HG02642 (cell line): ENCODE data around the gene RUNX1.

ENCODE experiments used
- ATAC-seq: cut with Tn5 transposase; IDR thresholded peaks from one replicate; pipeline ENCODE4 v1.9.1; 2021; ENCODE audit warnings: mild to moderate bottlenecking; ENCODE audit not compliant: unreplicated experiment, poor library complexity

The RUNX1 gene

DNA sequence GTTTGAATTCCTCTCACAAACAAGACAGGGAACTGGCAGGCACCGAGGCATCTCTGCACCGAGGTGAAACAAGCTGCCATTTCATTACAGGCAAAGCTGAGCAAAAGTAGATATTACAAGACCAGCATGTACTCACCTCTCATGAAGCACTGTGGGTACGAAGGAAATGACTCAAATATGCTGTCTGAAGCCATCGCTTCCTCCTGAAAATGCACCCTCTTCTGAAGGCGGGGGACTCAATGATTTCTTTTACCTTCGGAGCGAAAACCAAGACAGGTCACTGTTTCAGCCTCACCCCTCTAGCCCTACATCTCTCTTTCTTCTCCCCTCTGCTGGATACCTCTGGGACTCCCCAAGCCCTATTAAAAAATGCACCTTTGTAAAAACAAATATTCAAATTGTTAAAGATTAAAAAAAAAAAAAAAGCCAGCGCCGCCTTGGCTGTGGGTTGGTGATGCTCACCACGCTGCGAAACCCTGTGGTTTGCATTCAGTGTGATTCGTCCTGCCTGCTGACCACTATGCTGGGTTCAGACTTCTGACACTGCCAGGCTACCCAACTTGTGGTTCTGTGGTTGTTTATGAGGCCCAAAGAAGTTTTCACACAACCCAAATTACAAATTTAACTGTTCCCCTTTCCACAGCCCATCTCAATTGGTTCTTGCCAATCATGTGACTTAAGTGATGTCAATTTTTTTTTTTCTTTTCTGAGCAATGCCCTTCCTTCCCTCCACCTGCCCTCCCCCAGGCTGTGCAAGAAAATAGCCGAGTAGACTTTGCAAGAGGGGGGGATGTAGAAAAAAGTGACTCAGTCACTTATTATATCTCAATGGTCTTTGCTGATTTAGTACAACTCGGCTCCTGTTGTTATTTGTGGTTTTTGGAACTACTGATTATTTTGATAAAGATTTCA is at the start of gene RUNX1:
Gene RUNX1, minus strand, starts transcription at position 597 of the 912 bp plus-strand sequence.
- ATAC-seq: peak; percentile 73

DNA sequence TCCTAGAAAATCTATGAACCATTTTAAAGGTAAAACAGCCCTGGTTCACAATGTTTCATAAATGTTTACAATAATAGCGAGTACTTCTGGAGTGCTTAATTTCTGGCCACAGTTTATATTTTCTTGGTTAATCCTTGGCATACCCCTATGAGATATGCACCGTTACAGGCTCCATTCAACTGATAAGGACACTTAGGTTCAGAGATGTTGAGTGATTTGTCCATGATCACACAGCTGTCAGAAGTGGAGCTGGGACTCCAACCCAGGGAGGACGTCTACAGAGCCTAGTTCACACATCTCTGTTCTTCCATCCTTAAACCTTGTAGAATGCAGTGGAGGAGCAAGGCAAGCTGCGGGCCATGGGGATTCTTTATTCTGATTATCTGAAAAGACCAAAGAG is 48.4 kb upstream of the RUNX1 start:
- no peak for ATAC-seq

DNA sequence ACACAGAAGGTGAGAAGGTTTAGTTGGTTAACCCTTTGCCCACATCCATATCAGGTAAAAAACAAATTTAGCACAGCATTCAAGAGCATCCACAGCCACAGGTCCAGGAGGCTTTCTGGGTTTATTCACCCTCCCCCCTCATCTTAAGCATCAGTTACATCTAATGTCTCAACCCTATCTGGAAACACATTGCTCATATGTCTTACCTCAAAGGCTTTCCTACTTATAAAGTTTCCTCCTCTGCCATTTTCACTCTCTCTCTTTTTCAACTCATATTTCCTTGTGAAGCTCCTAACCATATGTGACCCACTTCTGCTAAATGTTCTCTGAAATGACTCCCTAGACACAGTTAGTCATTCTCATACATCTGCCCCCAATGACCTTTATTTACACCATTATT is 47.9 kb upstream of the RUNX1 start:
- ATAC-seq: no peak

DNA sequence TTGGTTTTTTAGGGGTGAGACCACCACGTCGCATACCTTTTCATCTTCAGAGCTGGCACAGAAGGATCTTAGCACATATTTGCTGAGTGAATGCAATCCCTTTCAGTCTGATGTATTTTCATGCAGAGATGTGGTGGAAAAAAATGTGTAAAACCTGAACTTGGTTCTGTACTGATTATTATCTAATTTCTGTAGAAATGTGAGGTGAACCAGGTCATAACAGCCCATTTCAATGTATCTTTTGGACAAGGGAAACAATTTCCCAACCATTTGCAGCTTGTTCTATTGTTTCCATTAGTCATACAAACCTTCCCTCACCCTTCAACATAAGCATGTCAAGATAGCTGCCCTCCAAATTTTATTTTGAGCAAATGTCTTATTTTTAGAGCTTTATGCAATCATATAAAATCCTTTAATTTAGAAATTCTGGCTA is 46.8 kb upstream of the RUNX1 start:
- no peak for ATAC-seq

DNA sequence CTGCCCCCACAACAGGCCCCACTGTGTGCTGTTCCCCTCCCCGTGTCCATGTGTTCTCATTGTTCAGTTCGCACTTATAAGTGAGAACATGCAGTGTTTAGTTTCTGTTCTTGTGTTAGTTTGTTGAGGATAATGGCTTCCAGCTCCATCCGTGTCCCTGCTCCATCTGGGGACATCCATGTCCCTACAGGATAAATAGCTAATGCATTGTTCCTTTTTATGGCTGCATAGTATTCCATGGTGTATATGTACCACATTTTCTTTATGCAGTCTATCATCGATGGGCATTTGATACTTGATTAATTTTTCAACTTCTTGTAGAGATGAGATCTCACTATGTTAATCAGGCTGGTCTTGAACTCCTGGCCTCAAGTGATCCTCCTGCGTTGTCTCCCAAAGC is 44.4 kb upstream of the RUNX1 start:
- no peak for ATAC-seq

DNA sequence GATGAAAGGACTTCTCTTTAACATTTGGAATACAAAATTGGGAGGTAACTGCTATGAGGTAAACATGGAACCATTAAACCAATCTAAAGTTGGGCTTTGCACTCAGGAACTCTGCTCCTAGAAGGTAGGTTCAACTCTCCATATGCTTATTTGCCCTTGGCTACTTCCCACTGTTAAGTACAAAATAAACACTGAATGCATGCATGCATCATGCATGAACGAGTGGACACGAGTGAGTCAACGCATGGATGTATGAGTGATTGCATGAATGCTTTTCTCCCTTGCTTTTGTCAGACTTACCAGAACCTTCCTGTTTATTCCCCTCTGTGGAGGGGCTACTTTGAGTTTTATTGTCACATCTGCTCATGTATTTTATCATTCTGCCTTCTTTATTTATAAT is 42.4 kb upstream of the RUNX1 start:
- no peak for ATAC-seq

DNA sequence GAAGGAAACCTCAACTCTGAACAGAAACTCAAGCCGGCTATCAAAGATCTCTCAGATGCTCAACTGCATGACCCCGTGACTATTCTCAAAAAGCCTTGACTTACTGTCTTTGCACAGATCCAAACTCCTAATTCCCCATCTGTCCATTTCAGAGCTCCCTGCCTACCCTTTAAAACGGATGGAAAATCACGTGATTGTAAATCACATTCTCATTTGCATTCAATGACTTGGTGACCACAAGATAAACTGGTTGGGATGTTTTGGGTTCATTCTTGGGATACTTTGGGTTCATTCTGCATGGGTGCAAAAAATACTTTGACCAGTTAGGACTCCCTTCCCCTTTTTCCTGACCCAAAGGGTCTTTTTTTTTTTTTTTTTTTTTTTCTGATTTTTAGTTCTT is 41.3 kb upstream of the RUNX1 start:
- ATAC-seq: no peak

DNA sequence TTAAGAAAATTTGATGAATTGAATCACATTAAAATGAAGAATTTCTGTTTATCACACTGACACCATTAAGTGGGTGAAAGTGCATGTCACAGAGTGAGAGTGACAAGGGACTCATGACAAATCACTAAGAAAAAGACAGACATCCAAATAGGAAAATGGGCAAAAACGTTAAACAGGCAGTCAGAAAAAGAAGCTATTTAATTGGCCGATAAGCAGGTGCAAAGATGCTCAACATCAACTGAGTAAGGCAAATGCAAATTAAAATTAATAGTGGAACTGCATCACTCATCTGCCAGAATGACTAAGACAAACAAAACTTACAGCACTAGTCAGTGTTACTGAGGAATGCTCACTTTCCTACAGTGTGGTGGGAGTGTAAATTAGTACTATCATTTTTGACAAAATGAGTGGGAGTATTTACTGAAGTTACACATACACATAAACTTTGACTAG is 39.2 kb upstream of the RUNX1 start:
- no peak for ATAC-seq

DNA sequence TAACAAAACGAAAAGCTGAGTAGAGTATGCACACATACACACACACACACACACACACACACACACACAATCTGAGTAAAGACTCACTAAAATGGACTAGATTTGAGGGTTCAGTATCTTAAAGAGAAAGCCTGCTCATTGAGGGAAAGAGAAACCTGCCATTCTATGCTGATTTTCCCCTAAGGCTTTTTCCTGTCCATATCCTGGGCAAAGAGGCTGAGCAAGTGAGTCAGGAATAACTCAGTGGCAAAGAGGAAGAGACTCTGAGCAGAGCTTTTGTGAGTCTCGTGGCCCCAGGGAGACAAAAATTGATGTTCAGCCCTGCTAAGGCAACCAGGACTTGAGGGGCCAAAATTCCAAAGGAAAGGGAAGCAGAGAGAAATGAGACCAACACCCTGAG is 37.3 kb upstream of the RUNX1 start:
- ATAC-seq: no peak

DNA sequence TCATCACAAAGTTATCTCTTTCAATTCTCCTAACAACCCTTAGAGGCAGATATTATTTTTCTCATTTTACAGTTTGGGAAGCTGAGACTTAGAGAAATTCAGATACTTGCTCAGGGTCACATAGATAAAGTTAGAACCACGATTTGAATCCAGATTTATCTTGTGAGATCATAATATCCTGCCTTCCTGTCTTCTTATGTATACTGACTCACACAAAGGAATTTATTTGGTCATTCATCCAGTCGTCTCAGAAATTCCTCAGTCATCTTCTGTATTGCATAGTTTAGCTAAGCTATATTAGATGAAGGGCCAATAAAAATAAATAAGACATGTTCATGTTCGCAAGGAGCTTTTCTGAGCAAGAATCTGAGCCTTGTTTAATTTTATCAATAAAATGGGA is 35.8 kb upstream of the RUNX1 start:
- ATAC-seq: no peak

DNA sequence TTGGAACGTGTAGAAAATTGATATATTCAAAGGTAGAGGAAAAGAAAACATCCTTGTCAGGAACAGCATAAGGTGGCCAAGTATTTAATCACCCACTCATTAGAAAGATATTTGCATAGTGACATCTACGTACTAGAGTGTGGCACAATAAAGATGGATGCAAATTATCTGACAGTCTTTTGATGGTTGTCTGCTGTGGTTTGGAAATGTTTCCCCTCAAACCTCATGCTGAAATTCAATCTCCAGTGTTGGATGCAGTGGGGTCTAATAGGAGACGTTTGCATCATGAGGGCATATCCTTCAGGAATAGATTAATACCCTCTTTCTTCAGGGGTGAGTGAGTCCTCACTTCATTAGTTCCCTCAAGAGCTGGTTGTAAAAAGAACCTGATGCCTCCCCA is 34.1 kb upstream of the RUNX1 start:
- ATAC-seq: no peak

DNA sequence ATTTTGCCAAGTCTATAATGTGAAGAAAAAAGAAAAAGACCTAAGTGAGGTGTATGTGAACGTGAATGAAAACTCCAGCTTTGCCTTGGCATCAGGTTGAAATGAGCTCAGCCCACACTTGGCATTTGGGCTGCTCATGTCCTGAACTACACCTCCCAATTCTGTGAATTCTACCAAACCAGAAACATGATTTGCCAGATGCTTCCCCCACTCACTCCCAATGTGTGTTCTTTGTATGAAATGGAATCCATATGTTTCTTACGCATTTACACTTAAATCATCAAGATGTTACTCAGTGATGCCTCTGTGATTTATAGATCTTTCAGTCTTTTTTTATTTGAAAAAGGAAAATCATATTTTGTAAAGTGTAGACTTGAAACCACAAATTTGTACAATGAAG is 32.8 kb upstream of the RUNX1 start:
- no peak for ATAC-seq

DNA sequence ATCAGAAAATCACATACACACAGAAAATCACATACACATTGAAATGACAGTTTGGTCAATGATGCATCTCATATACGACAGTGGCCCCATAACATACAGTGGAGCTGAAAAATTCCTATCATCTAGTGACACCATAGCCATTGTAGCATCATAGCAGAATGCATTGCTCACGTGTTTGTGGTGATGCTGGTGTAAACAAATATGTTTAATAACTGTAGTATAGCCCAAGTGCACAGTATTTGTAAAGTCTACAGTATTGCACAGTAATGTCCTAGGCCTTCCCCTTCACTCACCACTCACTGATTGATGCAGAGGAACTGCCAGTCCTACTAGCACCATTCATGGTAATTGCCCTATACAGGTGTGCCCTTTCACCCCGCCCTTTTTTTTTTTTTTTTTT is 30.1 kb upstream of the RUNX1 start:
- ATAC-seq: no peak

DNA sequence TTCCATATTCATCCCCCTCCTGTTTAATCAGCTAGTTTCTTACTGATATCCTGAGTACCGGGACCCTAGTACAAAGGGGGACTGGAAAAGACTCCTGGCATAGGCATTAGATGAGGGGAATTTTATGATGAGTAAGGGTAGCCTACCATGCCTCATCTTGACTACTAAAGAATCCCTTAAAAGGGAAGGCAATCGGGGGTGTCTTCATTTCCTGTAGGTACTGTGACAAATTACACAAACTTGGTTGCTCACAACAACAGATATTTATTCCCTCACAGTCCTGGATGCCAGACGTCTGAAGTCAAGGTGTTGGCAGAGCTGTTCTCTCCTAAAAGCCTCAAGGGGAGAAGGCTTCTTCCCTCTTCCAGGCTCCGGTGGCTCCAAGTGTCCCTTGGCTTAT is 28.9 kb upstream of the RUNX1 start:
- no peak for ATAC-seq

DNA sequence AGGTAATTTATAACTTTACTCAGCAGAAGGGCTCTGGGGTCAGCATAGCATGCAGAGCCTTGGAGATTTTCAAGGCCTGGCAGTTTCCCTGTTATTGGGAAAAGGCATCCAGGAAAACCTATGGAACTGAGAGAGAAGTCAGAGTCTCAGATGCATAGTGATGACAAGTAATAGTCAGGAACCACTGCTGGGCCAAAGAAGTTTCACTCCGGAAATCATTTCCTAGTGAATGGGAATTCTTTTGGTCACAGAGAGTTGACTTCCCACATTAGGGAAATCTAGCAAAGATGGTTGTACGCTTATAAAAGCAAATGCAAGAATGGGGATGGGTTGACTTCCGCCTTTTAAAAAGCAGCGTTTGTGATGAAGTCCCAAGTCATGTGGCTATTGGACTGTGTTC is 28.4 kb upstream of the RUNX1 start:
- no peak for ATAC-seq

DNA sequence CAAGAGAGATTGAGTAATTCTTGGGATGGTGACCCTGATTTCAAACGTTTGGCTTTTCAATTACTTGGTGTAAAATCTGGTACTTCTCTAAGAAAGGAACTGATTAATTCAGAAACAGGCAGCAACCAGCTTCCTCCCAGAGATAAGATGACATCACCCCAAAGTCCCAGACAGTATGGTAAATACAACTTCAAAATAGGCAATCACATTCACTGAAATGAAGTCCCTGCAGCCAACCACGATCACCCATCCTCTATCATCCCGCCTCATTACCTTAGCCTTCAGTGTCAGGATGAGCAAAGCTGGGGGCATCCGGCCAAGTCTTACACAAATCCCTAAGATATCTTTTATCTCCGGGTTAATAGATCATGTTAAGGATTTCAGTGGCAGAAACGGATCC is 26.4 kb upstream of the RUNX1 start:
- ATAC-seq: no peak

DNA sequence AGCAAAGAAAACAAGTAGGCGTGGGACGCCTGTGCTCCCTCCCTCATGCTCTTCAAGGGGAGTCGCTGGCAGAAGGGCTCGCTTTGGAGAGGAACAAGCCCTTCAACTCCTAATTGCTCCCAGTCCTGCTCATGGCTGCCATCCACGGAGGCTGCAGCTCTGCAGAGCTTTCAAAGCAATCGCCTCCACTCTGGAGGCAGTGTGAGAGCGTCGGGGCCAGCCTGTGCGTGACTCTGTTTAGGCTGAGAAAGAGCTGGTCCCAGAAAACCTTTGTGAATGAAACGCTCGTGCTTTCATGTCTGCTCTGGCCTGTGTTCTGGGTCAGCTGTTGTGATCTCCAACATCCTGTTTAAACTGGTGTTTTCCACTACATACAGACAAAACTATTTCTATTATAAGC is 23.9 kb upstream of the RUNX1 start:
- ATAC-seq: no peak

DNA sequence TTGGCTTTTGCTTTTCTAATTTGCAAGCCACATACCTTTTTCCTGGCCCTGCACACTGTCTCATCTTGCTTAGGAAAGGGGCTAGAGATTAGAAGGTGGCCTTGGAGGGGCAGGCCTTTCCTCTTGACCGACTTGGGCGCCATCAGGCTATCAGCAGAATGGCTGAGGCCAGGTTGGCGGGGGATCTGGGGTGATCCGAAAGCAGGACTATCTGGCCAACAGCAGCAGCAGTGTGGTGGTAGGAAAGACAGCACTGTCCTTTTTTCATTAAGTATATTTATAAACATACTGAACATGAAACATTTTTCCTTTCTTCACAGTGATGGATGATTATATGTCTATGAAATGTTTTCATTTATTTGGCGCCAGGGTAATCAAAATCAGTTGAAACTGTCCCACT is 23.5 kb upstream of the RUNX1 start:
- no peak for ATAC-seq

DNA sequence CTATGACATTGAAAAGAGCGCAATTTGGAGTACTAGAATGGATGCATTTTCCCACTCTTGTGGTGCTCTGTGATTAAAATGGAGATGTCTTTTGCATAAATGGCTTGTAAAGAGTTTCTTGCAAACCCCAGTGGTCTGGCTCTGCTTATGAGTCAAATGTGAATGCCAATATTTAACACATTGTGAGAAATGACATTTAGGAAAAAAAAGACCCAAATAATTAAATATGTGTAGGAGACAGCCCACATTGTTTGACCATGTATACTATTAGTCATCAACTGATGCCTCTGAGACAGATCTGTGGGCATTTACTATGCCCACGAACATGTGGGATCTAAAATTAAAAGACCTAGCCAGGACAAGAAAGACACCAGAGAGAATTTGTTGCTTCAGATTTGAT is 22.2 kb upstream of the RUNX1 start:
- no peak for ATAC-seq

DNA sequence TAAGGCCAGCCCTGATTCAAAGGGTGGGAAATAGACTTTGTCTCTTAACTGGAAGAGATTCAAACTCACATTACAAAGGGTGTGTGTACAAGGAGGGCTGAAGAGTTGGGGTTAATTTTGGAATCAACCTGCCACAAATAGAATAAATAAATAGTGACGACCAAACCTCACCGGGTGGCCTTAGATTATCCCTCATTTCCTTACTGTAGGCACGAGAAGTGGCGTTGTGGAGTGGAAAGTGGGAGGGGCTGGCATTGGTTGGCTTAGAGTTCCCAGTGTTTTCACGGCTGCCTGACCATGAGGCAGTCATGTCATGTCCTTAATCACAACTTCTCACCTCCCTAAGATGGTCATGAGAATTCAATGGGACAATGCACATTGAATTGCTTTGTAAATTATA is 21.3 kb upstream of the RUNX1 start:
- ATAC-seq: no peak

DNA sequence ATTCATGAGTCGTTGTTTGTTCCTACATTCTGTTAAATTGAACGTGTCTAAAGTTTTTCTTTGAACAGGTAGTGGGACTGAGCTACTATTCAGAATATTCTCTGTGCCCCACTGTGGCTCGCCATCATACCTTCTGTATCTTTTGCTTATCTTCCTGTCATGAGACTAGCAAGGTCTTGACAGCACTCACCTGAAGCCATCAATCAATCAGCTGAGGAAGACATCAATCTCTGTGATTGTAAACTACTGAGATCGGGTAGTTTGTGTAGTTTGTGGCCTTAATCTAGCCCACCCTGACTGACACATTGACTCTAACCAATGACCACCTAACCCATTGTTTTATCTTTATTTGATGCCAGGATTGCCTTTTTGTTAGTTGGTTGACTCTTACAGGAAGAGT is 17.7 kb upstream of the RUNX1 start:
- no peak for ATAC-seq

DNA sequence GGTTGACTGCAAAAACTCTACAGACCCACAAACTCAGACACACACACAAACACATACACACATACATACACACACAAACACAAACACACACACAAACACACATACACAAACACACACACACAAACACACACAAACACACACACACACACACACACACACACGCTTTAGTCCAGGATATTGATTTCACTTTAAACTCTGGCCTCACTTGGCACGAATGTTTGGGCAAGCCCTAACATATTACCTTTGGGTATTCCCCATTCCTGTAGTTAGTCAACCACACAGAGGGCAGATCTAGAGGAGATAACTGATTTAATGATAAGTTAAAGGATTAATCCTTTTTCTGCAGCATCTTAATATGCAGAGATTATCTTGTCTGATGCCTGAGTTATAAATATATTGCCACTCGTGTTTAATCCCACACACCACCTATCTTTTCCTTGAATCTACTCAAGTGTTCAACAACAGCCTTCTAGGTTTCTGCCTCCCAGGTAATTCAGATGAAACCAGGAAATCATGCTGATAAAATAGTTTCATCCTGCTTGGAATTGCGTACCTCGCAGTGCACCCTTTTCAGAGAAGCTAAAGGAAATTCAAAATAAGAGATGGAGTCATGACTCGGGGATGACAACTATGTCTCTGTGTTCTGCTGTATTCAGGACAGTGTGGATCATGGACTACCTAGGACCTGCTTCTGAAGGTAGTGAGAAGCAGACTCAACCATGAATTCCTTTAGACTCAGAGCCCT is 14.5 kb upstream of the RUNX1 start:
- no peak for ATAC-seq
